Gastroesophageal sphincter (tissue), 3 donors: ENCODE results near the gene SLC2A2.

ENCODE experiments used
- CTCF ChIP-seq, 4 experiments: fragments of 200-600 bp in 2 of 4; fragments of 450-650 bp in 2 of 4; sonication (generic) in 1 of 4; IDR thresholded peaks; one replicate each; pipeline ENCODE4 v1.5.1; 2017 to 2019; ENCODE audit warnings: antibody characterized with exemption in 4 of 4, mild to moderate bottlenecking in 2 of 4, moderate library complexity in 2 of 4
- EP300 ChIP-seq: sonication (generic); formaldehyde crosslinking; IDR thresholded peaks from one replicate; pipeline ENCODE4 v1.6.1; 2017; ENCODE audit warnings: antibody characterized with exemption, mild to moderate bottlenecking
- POLR2A ChIP-seq, 2 donors: fragments of 450-650 bp; IDR thresholded peaks; one replicate each; pipeline ENCODE4 v1.6.1; 2017; ENCODE audit warnings: antibody characterized with exemption in 2 of 2, mild to moderate bottlenecking in 2 of 2, moderate library complexity in 1 of 2
- POLR2AphosphoS5 ChIP-seq: sonication (generic); formaldehyde crosslinking; IDR thresholded peaks from one replicate; pipeline ENCODE4 v1.6.1; 2017; ENCODE audit warnings: antibody characterized with exemption

- TF ChIP-seq CTCF (IDR thresholded peaks at IDR 0.05) (no peak), POLR2A (IDR thresholded peaks at IDR 0.05) (no peak), POLR2AphosphoS5 (no peak), EP300 (no peak)
Measured at GRCh38 chr3:171059978-171060377, 33.5 kb upstream of the SLC2A2 start.
